Astrocyte of the spinal cord (primary cell): ENCODE data around the gene GRIN2D.

ENCODE experiments used
- DNase-seq: peaks from one replicate; pipeline ENCODE4 v3.0.0; 2011; ENCODE audit warnings: low read depth, low spot score
- H3K4me3 ChIP-seq: 2 replicates; pipeline ENCODE4 v1.5.1; 2011; ENCODE audit warnings: low read depth, mild to moderate bottlenecking, low read length, moderate library complexity
- in situ Hi-C: cut with HindIII; loops from 2 replicates; pipeline ENCODE4 v1.10.0; 2017; ENCODE audit warnings: low sequenced_read_pairs
- TF ChIP-seq, protein P1 (sequence below): IDR thresholded peaks from 2 replicates; pipeline ENCODE4 v1.5.1; 2012; ENCODE audit warnings: low read depth, mild to moderate bottlenecking, low read length, inconsistent platforms

The GRIN2D gene

GRCh38 chr19:48401287-48401686, 7.8 kb downstream of the GRIN2D start:
- TF ChIP-seq, protein P1, sequence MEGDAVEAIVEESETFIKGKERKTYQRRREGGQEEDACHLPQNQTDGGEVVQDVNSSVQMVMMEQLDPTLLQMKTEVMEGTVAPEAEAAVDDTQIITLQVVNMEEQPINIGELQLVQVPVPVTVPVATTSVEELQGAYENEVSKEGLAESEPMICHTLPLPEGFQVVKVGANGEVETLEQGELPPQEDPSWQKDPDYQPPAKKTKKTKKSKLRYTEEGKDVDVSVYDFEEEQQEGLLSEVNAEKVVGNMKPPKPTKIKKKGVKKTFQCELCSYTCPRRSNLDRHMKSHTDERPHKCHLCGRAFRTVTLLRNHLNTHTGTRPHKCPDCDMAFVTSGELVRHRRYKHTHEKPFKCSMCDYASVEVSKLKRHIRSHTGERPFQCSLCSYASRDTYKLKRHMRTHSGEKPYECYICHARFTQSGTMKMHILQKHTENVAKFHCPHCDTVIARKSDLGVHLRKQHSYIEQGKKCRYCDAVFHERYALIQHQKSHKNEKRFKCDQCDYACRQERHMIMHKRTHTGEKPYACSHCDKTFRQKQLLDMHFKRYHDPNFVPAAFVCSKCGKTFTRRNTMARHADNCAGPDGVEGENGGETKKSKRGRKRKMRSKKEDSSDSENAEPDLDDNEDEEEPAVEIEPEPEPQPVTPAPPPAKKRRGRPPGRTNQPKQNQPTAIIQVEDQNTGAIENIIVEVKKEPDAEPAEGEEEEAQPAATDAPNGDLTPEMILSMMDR = no peak
- no peak for DNase-seq
- in situ Hi-C loops = no loop called here
- H3K4me3 ChIP-seq = no peak overlapping the region

DNA sequence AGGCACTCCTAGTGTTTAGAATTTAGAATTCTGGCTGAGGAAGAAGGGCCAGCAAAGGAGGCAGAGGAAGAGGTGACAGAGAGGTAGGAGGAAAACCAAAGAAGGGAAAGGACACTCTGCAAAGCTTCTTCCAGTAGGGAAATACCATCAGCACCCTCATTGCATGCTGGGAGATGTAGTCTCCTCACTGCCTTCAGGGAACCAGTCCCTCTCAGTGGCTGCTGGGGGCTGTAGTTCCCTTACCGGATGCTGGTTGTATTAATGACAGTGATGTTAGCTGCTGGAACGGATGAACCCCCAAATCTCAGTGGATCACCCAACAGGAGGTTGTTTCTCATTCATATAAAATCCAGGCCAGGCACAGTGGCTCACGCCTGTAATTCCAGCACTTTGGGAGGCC, 10.1 kb downstream of the GRIN2D start:
- H3K4me3 ChIP-seq = no peak overlapping the region
- in situ Hi-C loops = no loop called here
- peak; percentile 64 for DNase-seq
- TF ChIP-seq, protein P1 = no peak

DNA sequence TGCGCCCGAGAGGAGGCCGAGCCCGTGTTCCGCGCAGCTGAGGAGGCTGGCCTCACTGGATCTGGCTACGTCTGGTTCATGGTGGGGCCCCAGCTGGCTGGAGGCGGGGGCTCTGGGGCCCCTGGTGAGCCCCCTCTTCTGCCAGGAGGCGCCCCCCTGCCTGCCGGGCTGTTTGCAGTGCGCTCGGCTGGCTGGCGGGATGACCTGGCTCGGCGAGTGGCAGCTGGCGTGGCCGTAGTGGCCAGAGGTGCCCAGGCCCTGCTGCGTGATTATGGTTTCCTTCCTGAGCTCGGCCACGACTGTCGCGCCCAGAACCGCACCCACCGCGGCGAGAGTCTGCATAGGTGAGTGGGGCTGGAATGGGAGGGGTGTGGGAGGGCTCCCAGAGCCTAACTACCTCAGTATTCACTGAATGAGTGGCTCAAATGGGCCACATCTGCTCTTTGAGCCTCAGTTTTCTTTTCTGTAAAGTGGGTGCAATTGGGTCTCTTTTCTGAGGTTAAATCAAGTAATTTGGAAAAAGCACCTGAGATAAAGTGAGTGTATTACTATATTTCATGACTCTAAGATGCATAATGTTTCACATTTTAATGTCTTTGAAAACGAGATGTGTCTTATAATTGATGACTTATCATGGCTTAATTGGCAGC, 11.7 kb downstream of the GRIN2D start:
- TF ChIP-seq, protein P1 = no peak
- no peak overlapping the region for H3K4me3 ChIP-seq
- in situ Hi-C loops = no loop called here
- DNase-seq = no peak

- DNase-seq = no peak
- H3K4me3 ChIP-seq = no peak overlapping the region
- in situ Hi-C loops = no loop called here
- TF ChIP-seq, protein P1 = no peak
These were observed 12.4 kb downstream of the GRIN2D start for GRCh38 chr19:48405850-48406249.

DNA sequence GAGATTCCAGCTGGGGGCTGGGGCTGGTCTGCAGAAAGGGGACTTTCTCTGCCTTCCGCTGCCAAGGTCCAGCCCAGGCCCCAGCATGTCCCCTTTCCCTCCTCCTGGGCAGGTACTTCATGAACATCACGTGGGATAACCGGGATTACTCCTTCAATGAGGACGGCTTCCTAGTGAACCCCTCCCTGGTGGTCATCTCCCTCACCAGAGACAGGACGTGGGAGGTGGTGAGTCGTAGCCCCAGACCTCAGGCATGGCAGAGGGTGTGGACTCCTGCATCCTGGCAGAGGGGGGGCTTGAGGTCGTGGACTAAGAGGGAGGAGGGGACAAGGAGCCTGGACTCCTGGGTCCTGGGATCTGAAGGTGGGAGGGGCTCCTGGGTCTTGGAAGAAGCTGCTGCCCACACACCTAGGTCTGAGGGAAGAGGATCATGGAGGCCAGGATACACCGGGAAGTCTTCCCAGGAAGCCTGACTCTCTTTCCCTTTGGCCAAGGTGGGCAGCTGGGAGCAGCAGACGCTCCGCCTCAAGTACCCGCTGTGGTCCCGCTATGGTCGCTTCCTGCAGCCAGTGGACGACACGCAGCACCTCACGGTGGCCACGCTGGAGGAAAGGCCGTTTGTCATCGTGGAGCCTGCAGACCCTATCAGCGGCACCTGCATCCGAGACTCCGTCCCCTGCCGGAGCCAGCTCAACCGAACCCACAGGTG, 20.6 kb downstream of the GRIN2D start:
- in situ Hi-C loops = no loop called here
- no peak overlapping the region for H3K4me3 ChIP-seq
- TF ChIP-seq, protein P1 = no peak
- no peak for DNase-seq

GRCh38 chr19:48415395-48415794, 21.9 kb downstream of the GRIN2D start:
- DNase-seq = peak; percentile 64
- in situ Hi-C loops = no loop called here
- peak overlapping the region; percentile 34 for H3K4me3 ChIP-seq

More at GRCh38 chr19:48415395-48415794, 21.9 kb downstream of the GRIN2D start:
- TF ChIP-seq, protein P1 = no peak
